ENCODE data around the gene CDC42SE1.

- no peak for TF ChIP-seq POLR2A (IDR thresholded peaks at IDR 0.05; ENCODE audit: low read length)
- no peak for TF ChIP-seq GATA1 (IDR thresholded peaks at IDR 0.05; ENCODE audit: low read depth, low read length)
Measured at GRCh38 chr1:151085953-151086559, 26.6 kb upstream of the CDC42SE1 start.

All from erythroblast (primary cell).